GM19025 (cell line): ENCODE results near the gene PTPRK.

Experiments
- ATAC-seq: cut with Tn5 transposase; IDR thresholded peaks from one replicate; pipeline ENCODE4 v1.9.1; 2021; ENCODE audit warnings: mild to moderate bottlenecking, low read depth, moderate library complexity; ENCODE audit not compliant: unreplicated experiment

The PTPRK gene

GRCh38 chr6:128403618-128404444, 116.6 kb downstream of the PTPRK start:
- peak; percentile 73 for ATAC-seq

GRCh38 chr6:128400875-128401274, 119.5 kb downstream of the PTPRK start:
- no peak for ATAC-seq

GRCh38 chr6:128397996-128398395, 122.4 kb downstream of the PTPRK start:
- no peak for ATAC-seq

DNA sequence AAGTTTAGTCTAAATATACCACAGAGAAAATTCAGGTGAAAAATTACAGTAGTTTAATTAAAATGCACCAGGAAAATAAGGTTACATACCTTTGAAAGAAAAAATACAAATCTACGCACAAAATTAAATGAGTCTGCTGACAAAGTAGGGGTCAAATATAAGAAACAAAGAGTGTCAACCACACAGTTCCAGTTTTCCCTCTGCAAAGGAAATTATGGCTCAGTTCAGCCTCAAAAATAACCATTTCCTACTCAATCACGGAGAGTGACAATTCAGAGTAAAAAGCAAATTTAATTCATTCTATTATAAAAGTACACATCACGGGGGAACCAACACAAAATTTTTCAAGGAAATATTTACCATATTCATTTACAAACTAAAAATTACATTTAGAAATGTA, 124.8 kb downstream of the PTPRK start:
- no peak for ATAC-seq

GRCh38 chr6:128395188-128395587, 125.2 kb downstream of the PTPRK start:
- no peak for ATAC-seq

DNA sequence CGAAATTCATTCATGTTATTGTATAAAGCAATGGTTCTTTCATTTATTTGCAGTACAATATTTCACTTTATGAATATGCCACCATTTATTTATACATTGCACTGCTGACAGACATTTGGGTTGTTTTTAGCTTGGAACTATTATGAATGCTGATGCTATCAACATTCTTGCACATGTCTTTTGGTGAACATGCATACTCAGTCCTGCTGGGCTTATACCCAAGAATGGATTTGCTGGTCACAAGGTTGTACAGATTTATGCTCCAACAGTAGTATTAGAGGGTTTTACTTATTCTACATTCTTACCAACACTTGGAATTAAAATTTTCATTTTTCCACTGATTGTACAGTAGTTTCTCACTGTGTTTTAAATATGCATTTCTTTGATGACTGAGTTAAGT, 126.2 kb downstream of the PTPRK start:
- no peak for ATAC-seq

GRCh38 chr6:128389820-128390534, 130.4 kb downstream of the PTPRK start:
- no peak for ATAC-seq

DNA sequence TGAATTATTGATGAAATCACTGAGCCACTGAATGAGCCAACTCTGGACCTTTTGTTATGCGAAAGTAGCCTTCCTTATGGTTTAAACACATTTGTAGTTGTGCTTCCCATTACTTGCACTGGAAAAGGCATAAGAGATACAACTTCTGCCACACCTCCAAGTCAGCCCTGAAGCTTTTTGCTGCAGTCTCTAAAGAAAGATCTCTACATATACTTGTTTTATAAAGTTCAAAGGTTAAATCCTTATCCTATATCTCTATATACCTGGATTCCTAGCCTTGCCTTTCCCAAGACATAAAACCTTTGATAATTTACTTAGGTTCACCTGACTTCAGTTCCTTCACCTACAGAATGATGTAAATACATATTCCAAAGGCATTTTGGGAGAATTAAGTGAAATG, 132.0 kb downstream of the PTPRK start:
- no peak for ATAC-seq

DNA sequence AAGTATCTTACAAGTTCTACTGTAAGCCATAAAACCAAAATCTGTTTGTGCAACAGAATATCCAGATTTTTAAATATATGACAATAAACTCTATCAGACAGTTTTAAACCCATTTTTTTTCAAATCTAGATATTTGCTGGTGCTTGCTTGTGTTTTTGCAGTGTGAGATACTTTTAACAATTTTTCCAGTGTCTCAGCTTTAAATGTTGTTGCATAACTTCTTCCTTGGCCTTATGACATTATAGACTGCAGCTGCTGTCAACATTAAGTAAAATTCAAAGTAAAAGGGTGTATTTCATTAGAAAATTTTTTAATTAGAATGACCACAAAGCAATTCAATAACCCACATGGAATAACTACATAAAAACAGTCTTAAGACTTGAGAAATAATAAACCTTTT, 139.5 kb downstream of the PTPRK start:
- ATAC-seq = no peak

GRCh38 chr6:128379577-128379976, 140.8 kb downstream of the PTPRK start:
- ATAC-seq = no peak

DNA sequence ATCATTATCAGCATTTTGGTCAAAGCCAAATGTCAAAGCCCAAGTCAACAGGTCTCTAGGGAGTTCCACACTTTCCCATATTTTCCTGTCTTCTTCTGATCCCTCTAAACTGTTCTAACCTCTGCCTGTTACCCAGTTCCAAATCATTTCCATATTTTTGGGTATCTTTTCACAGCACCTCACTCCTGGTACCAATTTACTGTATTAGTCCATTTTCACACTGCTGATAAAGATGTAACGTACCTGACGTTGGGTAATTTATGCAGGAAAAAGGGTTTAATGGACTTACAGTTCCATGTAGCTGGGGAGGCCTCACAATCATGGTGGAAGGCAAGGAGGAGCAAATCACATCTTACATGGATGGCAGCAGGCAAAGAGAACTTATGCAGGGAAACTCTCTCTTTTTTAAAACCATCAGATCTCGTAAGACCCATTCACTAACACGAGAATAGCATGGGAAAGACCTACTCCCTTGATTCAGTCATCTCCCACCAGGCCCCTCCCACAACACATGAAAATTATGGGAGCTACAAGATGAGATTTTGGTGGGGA, 143.4 kb downstream of the PTPRK start:
- no peak for ATAC-seq

GRCh38 chr6:128371136-128371535, 149.3 kb downstream of the PTPRK start:
- ATAC-seq = no peak

DNA sequence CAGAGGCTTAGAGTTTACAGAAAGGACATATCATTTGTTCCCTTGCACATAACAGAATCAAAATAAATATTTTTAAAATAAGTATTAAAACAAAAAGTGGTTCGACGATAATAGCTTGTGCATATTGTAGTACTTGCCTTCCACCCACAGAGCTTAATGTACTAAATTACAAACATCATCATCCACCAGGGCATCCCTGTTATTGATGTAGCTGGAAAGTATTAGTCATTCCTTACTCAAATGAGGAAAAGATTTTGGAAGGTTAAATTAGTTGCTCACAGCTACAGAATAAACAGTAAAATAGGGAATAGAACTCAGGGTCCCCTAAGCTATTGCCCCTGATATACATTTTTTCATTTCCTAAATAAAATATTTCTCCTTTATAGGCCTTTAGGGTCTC, 150.3 kb downstream of the PTPRK start:
- ATAC-seq = no peak

GRCh38 chr6:128368213-128368944, 152.0 kb downstream of the PTPRK start:
- no peak for ATAC-seq

DNA sequence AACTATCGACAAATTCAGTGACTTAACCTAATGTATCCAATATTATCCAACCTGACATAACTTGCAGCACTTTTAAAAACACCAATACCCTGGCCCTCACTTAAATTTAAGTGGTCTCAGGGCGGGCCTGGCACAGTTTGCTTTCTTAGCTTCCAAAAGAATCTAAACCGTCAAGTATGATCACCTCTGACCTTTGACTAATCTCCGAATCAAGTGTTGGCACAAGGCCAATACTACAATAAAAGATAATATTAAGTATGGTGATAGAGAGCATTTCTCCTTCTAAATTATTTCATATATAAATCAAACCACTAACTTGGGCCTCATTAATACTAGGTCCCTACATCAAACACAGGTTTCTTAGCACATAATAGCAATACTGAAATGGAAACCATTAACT, 153.0 kb downstream of the PTPRK start:
- ATAC-seq = no peak

- no peak for ATAC-seq
Observed at GRCh38 chr6:128365520-128366160, 154.8 kb downstream of the PTPRK start.

DNA sequence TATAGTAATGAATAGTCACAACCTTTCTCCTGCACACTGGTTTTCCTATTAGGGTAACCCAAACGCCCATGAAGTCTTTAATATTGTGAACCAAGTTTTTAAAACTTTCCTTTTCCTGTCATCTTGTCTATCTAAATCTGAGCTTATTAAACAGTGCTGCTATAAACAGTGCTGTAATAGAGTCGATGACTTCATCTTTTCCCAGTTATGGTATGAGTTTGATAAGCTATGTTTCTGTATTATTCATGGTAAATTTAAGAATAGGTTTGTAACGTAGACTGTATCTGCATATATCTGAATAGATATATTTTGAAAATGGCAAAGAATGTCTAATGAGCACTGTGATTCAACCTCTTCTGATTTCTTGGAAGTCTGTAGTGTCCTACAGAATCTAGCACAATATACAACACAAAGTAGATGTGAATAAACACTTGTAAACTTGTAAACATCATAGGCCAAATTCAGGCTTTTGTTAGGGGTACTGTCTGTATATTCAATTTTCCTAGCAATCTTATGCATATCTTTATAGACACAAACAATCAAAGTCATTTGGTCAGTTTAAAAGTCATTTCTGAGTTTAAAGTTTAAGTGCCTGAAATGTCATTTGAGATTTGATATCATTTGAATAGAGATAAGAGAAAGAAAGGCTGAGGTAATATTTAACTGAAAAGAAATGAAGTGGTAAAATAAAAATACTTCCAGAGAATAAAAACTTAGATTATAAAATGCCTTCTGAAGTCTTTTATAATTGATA, 155.5 kb downstream of the PTPRK start:
- no peak for ATAC-seq

- no peak for ATAC-seq
Observed at GRCh38 chr6:128363020-128363813, 157.2 kb downstream of the PTPRK start.

GRCh38 chr6:128361378-128361777, 159.0 kb downstream of the PTPRK start:
- no peak for ATAC-seq
